ENCODE measurements around the gene ALDH1A3.

The ALDH1A3 gene

GRCh38 chr15:100859970-100860828 is 19.4 kb upstream of the ALDH1A3 start:
- no peak for DNase-seq

- DNase-seq, result no peak
Measured at GRCh38 chr15:100860829-100861510, 18.7 kb upstream of the ALDH1A3 start.

GRCh38 chr15:100861511-100861991 is 18.1 kb upstream of the ALDH1A3 start:
- DNase-seq, result no peak

- no peak for DNase-seq
Measured at GRCh38 chr15:100862162-100862561, 17.5 kb upstream of the ALDH1A3 start.

GRCh38 chr15:100863075-100863795 is 16.4 kb upstream of the ALDH1A3 start:
- no peak for DNase-seq

GRCh38 chr15:100863796-100864267 is 15.8 kb upstream of the ALDH1A3 start:
- DNase-seq, result no peak

- DNase-seq, result no peak
Measured at GRCh38 chr15:100866386-100867330, 13.0 kb upstream of the ALDH1A3 start.

- no peak for DNase-seq
Measured at GRCh38 chr15:100867433-100867832, 12.2 kb upstream of the ALDH1A3 start.

GRCh38 chr15:100869151-100869999 is 10.3 kb upstream of the ALDH1A3 start:
- DNase-seq, result peak in 1 of 2 experiments; percentile 27

- peak; percentile 66 to 89 for DNase-seq
Measured at GRCh38 chr15:100873029-100873677, 6.5 kb upstream of the ALDH1A3 start.

- DNase-seq, result no peak
Measured at GRCh38 chr15:100875495-100875894, 4.1 kb upstream of the ALDH1A3 start.

GRCh38 chr15:100875976-100876375 is 3.7 kb upstream of the ALDH1A3 start:
- DNase-seq, result no peak

- no peak for DNase-seq
Measured at GRCh38 chr15:100877551-100877950, 2.1 kb upstream of the ALDH1A3 start.

GRCh38 chr15:100878130-100878529 is 1.5 kb upstream of the ALDH1A3 start:
- no peak for DNase-seq

GRCh38 chr15:100878648-100879047 is 983 bp upstream of the ALDH1A3 start:
- no peak for DNase-seq

- DNase-seq, result peak in 1 of 2 experiments; percentile 41
Measured at GRCh38 chr15:100879061-100879463, 569 bp upstream of the ALDH1A3 start.

GRCh38 chr15:100880139-100880896 is 687 bp downstream of the ALDH1A3 start:
- DNase-seq, result peak in 1 of 2 experiments; percentile 23

- DNase-seq, result no peak
Measured at GRCh38 chr15:100880897-100881242, 1.2 kb downstream of the ALDH1A3 start.

GRCh38 chr15:100881573-100882336 is 2.1 kb downstream of the ALDH1A3 start:
- no peak for DNase-seq

Measured in NCI-H524 (cell line).